AG04449 (cell line): ENCODE data around the gene AP1M1.
A peak's percentile ranks its signal among the peaks of the same experiment; 100 is the strongest.

Experiments
- CTCF ChIA-PET: fragments of 350-600 bp; formaldehyde crosslinking; extraction: SDS; loops from one replicate; lab custom pipeline; 2021; ENCODE audit warnings: antibody characterized with exemption; lab: Yijun Ruan, JAX
- POLR2A ChIA-PET: fragments of 400-600, 350-600 bp; formaldehyde crosslinking; extraction: SDS; loops from one replicate; lab custom pipeline; 2020; ENCODE audit warnings: antibody characterized with exemption, inconsistent platforms; lab: Yijun Ruan, JAX
- DNase-seq: peaks from one replicate; pipeline ENCODE4 v3.0.0-alpha.2; 2010; ENCODE audit warnings: low read depth, low spot score
- H3K4me3 ChIP-seq: 2 replicates; pipeline ENCODE4 v1.5.1; 2011; ENCODE audit warnings: low read depth, mild to moderate bottlenecking, control low read depth, low read length
- TF ChIP-seq, protein P1 (sequence below): IDR thresholded peaks from one replicate; pipeline ENCODE4 v1.5.1; 2011; ENCODE audit warnings: mild to moderate bottlenecking, moderate library complexity, low read length, control low read depth, inconsistent platforms; ENCODE audit not compliant: insufficient read depth; ENCODE audit errors: missing control alignments

The AP1M1 gene

DNA sequence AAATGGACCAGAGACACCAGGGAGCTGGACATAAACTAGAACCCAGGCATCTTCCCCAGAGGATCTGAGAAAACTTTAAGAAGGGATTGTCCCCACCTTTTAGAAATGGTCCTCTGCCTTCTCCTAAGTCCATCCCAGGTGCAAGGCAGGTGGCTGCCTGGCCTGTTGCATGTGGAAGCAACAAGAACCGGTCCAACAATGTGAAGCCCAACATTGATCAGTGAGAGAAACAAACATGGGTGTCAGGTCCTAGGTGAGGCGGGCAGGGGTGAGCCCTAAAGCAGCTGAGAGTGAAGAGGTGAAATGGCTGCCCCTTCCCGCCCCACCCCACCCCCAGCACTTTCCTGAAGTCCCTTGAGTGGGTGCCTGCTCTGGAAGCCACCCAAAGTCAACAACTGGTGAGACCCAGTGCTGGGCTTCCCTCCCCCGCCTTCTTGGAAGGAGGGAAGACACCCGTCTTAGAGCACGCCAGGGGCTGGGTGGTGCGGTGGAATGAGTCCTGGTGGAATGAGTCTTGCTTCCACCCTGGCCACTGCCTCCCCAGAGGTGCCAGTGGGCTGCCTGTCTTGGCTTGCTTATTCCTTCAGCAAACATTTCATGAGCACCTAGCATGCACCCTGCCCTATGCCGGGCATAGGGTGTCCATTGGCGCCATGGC, 1.7 kb downstream of the AP1M1 start:
- CTCF ChIA-PET: interaction anchor here (1.0 to 5.6 kb wide), 2 partner anchors 14 to 184 kb away, joined by 3 to 27 read pairs; partner anchors contain the start of gene FAM32A
- POLR2A ChIA-PET: no interaction called here
- TF ChIP-seq, protein P1, sequence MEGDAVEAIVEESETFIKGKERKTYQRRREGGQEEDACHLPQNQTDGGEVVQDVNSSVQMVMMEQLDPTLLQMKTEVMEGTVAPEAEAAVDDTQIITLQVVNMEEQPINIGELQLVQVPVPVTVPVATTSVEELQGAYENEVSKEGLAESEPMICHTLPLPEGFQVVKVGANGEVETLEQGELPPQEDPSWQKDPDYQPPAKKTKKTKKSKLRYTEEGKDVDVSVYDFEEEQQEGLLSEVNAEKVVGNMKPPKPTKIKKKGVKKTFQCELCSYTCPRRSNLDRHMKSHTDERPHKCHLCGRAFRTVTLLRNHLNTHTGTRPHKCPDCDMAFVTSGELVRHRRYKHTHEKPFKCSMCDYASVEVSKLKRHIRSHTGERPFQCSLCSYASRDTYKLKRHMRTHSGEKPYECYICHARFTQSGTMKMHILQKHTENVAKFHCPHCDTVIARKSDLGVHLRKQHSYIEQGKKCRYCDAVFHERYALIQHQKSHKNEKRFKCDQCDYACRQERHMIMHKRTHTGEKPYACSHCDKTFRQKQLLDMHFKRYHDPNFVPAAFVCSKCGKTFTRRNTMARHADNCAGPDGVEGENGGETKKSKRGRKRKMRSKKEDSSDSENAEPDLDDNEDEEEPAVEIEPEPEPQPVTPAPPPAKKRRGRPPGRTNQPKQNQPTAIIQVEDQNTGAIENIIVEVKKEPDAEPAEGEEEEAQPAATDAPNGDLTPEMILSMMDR: no peak
- DNase-seq: no peak
- peak overlapping the region; percentile 97 for H3K4me3 ChIP-seq

DNA sequence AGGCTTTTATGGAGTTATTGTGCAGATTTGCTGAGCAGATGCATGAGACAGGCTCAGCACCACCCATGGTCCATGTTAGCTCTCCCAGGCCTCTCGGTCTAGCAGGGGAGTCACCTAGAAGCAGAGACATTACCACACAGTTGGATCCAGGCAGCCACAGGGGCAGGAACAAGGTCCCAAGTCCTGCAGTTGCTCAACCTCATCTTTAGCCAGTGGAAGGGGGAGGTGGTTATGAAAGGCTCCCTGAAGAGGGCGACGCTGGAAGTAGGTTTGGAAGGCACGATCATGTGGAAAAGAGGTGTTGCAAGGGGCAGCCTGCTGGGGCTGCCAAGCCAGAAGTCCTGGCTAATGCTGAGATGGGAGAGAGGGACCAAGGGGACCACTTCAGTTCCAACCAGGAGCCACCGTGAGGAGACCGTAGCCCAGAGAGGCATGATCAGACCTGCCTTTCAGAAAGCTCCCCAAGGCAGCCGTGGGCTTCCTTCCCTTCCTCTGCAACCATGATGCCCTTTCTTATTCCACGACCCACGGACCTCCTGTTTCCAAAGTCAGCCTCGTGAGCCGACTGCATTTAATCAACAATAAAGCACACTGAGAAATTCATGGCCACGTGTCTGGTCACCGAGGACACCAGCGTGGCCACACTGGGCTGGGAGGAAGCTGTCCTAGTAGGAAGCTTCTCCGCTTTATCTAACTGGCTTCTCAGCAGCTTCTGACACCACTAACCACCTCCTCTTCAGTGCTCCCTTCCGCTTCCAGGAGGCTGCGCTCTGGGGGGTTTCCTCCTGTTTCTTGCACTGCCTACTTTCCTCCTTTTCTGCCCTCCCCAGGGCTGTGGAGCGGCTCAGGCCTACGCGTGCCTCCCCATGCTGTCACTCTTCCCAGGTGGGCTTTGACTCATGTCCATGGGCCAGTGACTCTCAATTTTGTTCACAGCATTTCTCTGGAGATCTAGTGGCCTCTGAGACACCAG, 2.6 kb downstream of the AP1M1 start:
- no peak overlapping the region for H3K4me3 ChIP-seq
- DNase-seq: no peak
- POLR2A ChIA-PET: no interaction called here
- CTCF ChIA-PET: interaction anchor here (1.0 kb wide), 1 partner anchor 183 kb away, joined by 3 read pairs; no protein-coding TSS in a partner anchor
- TF ChIP-seq, protein P1: no peak

DNA sequence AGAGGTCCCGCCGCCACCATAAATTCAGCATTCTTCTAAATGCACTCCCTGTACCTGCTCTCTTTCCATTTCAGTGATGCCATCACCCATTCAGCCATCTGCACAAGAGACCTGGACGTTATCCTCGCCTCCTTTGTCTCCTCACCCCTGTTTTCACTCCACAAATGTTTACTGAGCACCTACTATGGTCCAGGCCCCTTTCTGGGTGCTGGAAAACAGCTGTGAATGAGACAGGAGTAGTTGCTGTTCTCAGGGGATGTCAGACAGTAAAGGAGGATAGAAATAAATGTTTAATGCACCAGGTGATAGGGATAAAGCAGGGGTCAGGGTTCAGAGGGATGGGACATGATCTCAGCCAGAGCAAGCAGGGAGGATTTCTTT, 3.3 kb downstream of the AP1M1 start:
- TF ChIP-seq, protein P1: no peak
- H3K4me3 ChIP-seq: no peak overlapping the region
- ChIA-PET CTCF (interaction anchor here (1.6 kb wide), 1 partner anchor 182 kb away, joined by 5 read pairs; no protein-coding TSS in a partner anchor), POLR2A (no interaction called here)
- no peak for DNase-seq

DNA sequence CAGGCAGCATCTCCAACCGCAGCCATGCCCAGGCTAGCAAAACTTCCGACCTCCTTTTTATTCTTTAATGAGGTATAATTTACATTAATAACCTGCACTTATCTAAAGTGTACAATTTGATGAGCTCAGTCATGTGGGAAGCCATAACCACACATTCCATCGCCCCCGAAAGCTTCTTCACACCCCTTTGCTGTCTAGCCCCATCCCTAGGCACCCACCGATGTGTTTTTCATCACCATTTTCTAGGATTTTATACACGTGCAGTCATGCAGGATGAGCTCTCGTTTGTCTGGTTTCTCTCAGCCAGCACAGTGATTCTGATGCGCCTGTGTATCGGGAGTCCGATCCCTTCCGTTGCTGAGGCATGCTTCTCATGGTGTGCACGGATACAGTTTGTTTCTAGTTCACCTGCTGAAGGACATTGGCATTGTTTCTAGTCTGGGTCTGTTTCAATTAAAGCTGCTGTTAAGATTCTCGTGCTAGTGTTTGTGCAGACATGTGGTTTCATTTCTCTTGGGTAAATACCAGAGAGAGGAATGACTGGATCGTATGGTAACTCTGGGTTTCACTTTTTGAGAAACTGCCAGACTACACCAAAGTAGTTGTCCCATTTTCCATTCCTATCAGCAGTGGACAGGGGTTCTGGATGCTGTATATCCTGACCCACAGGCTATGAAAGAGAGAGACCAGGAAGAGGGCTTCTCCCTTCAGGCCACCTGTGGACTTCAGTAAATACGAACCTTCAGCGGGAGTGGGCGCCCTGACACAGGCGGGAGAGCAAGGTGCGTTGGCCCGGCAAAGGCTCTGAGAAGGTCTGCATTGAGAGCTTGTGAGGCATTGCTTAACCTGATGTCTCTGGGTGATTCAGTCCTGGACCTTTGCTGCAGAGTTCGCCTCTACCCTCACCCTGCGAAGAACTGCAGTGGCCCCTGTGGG, 4.9 kb downstream of the AP1M1 start:
- ChIA-PET POLR2A (no interaction called here), CTCF (interaction anchor here (1.0 to 1.6 kb wide), 4 partner anchors 10 to 180 kb away, joined by 3 to 5 read pairs (median 3); no protein-coding TSS in a partner anchor)
- DNase-seq: no peak
- no peak overlapping the region for H3K4me3 ChIP-seq
- TF ChIP-seq, protein P1: no peak

DNA sequence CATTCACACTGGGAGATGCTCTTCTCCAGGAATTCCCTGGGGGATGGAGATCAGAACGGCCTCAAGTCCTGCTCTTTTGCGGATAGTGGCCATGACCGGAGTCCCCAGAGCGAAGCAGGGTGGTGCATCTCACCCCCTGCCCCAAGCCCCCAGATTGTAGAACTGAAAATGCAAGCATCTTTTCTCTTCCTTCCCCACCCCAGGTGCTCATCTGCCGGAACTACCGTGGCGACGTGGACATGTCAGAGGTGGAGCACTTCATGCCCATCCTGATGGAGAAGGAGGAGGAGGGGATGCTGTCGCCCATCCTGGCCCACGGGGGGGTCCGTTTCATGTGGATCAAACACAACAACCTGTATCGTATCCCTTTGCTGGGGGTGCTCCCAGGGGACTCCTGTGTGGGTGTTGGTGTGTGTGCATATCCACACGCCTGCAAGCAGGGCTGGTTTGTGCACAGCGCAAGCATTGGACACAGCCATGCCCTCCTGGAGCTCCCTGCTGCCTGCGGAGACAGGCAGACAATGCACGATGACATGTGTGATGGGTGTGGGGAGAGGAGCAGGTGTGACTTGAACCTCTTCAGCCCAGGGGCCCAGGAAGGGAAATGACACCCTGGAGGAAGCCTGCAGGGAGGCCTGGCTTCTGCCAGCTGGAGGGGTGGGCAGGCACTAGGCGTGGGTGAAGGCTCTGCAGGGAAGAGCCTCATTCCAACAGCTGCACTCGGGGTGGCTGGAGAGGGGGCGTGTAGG, 5.7 kb downstream of the AP1M1 start:
- POLR2A ChIA-PET: no interaction called here
- TF ChIP-seq, protein P1: no peak
- CTCF ChIA-PET: interaction anchor here (1.0 to 1.2 kb wide), 3 partner anchors 9 to 141 kb away, joined by 3 to 4 read pairs (median 3); partner anchors contain the start of gene FAM32A
- no peak for DNase-seq
- H3K4me3 ChIP-seq: no peak overlapping the region
